Keratinocyte (primary cell): ENCODE measurements around the gene FES.

ENCODE experiments used
- CTCF ChIP-seq, 3 experiments: IDR thresholded peaks in 1 of 3; conservative IDR thresholded peaks in 1 of 3; optimal IDR thresholded peaks in 1 of 3; 2 replicates in 2 of 3; 3 replicates in 1 of 3; pipeline versions ENCODE3 to v1.5.1; 2011; ENCODE audit warnings: low read length in 3 of 3, mild to moderate bottlenecking in 3 of 3, moderate library complexity in 2 of 3, control low read depth in 1 of 3, inconsistent platforms in 1 of 3; ENCODE audit not compliant: insufficient read depth in 2 of 3; ENCODE audit errors: extremely low read depth in 1 of 3
- EZH2 ChIP-seq: IDR thresholded peaks from one replicate; pipeline ENCODE4 v1.6.1; 2012; ENCODE audit warnings: inconsistent platforms, mild to moderate bottlenecking, low read length, moderate library complexity

DNA sequence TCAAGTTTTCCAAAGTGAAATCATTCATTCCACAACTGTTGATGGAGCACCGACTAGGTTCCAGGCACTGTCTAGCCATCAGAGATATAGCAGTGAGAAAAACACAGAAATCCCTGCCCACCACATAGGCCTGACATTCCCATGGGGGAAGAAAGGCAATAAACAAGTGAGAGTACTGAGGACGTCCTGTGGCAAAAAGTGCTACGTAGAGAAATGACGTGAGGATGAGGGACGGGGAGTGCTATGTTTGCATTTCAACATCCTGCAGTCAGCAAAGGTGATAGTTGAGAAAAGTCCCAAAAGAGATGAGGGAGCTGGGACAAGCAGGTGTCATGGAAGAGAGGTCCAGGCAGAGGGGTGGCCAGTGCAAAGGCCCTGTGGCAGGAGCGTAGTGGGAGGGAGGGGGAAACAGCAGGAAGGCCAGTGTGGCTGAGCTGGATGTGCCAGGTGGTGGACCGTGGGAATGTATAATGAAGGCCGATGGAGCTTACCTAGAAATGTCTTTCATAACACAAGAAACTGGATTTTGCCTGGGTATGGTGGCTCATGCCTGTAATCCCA is 26.3 kb upstream of the FES start:
- no peak for TF ChIP-seq CTCF (optimal IDR thresholded peaks at IDR 0.05 in 1 of 3, IDR thresholded peaks at IDR 0.05 in 1 of 3, conservative IDR thresholded peaks at IDR 0.05 in 1 of 3; ENCODE audit: extremely low read depth in 1 of 3, insufficient read depth in 2 of 3, low read length in 3 of 3)
- no peak for TF ChIP-seq EZH2
